Fibroblast of the aortic adventitia (primary cell): ENCODE data around the gene BFSP1. TPM values are rescaled to one million over a fixed set of nuclear protein-coding genes. Genes with fewer than 3 reads are reported as not detected.

Experiments used
- DNase-seq: peaks from one replicate; pipeline ENCODE4 v3.0.0-alpha.2; 2010; ENCODE audit warnings: low read depth
- H3K4me3 ChIP-seq: 2 replicates; pipeline ENCODE4 v1.5.1; 2011; ENCODE audit warnings: low read depth, mild to moderate bottlenecking, control low read depth, low read length, moderate library complexity
- total RNA-seq: library from RNA; depleted of rRNA; stranded (reverse); fragments of >200 nt; gene quantifications from 2 replicates; pipeline ENCODE4 v1.2.3, GENCODE V29; 2012; ENCODE audit warnings: low replicate concordance
- TF ChIP-seq, protein P1 (sequence below): IDR thresholded peaks from 2 replicates; pipeline ENCODE4 v1.5.1; 2011; ENCODE audit warnings: mild to moderate bottlenecking, low read length, control low read depth, inconsistent platforms; ENCODE audit not compliant: insufficient read depth

Gene BFSP1
- total RNA-seq, 1 donor: 1.3 TPM

DNA sequence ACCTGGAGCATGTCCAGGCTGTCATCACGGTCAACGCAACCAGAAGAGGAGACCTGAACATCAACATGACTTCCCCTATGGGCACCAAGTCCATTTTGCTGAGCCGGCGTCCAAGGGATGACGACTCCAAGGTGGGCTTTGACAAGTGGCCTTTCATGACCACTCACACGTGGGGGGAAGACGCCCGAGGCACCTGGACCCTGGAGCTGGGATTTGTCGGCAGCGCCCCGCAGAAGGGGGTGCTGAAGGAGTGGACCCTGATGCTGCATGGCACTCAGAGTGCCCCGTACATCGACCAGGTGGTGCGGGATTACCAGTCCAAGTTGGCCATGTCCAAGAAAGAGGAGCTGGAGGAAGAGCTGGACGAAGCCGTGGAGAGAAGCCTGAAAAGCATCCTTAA, 49.5 kb downstream of the BFSP1 start:
- H3K4me3 ChIP-seq: no peak overlapping the region
- TF ChIP-seq, protein P1, sequence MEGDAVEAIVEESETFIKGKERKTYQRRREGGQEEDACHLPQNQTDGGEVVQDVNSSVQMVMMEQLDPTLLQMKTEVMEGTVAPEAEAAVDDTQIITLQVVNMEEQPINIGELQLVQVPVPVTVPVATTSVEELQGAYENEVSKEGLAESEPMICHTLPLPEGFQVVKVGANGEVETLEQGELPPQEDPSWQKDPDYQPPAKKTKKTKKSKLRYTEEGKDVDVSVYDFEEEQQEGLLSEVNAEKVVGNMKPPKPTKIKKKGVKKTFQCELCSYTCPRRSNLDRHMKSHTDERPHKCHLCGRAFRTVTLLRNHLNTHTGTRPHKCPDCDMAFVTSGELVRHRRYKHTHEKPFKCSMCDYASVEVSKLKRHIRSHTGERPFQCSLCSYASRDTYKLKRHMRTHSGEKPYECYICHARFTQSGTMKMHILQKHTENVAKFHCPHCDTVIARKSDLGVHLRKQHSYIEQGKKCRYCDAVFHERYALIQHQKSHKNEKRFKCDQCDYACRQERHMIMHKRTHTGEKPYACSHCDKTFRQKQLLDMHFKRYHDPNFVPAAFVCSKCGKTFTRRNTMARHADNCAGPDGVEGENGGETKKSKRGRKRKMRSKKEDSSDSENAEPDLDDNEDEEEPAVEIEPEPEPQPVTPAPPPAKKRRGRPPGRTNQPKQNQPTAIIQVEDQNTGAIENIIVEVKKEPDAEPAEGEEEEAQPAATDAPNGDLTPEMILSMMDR: no peak
- no peak for DNase-seq

GRCh38 chr20:17480696-17481095, 50.5 kb downstream of the BFSP1 start:
- no peak overlapping the region for H3K4me3 ChIP-seq
- TF ChIP-seq, protein P1: no peak
- DNase-seq: no peak

- DNase-seq: no peak
- TF ChIP-seq, protein P1: no peak
- H3K4me3 ChIP-seq: no peak overlapping the region
Observed at GRCh38 chr20:17479063-17479657, 52.0 kb downstream of the BFSP1 start.

DNA sequence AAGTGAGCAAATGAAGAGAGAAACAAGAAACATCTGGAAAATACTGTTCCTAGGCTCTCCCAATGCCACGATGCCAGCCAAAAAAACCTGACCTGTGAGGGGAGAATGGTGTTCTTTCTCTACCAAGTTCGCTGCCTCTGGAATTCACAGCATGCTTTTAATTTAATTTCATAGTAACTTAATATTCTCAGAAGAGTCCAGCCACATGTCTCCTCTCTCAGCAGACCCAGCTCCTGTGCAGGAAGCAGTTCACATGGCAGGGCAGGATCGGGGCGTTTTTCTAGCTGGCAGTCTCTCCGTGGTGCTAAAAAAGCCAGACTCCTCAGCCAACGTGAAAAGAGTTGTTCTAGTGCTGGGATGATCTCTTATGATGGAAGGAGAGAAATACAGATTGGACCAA, 57.5 kb downstream of the BFSP1 start:
- TF ChIP-seq, protein P1: no peak
- no peak for DNase-seq
- H3K4me3 ChIP-seq: no peak overlapping the region

- DNase-seq: no peak
- H3K4me3 ChIP-seq: no peak overlapping the region
- TF ChIP-seq, protein P1: no peak
Observed at GRCh38 chr20:17471606-17472187, 59.5 kb downstream of the BFSP1 start.

GRCh38 chr20:17470973-17471372, 60.2 kb downstream of the BFSP1 start:
- H3K4me3 ChIP-seq: no peak overlapping the region
- TF ChIP-seq, protein P1: no peak
- DNase-seq: no peak

GRCh38 chr20:17470521-17470920, 60.7 kb downstream of the BFSP1 start:
- no peak overlapping the region for H3K4me3 ChIP-seq
- DNase-seq: no peak
- TF ChIP-seq, protein P1: no peak
